Activated naive CD4-positive, alpha-beta T cell treated with anti-CD3 and anti-CD28 coated beads, Interleukin-2, amount 10 ng/mL, durations not matched to agents 7 days and 5 days (primary cell): Measurements from ENCODE around the gene MAP2K5.

Source experiments
- CTCF ChIA-PET: fragments of 350-600 bp; sonication (Branson Sonifier 250); formaldehyde crosslinking; loops from one replicate; lab custom pipeline; 2021; ENCODE audit warnings: antibody characterized with exemption; lab: Charles Lee
- DNase-seq: peaks from one replicate; pipeline ENCODE4 v3.0.0-alpha.2; 2020
- H3K27ac Mint-ChIP-seq: one replicate; pipeline ENCODE4 v1.8.0; 2021; ENCODE audit warnings: mild to moderate bottlenecking, moderate library complexity, mixed read lengths
- H3K27me3 Mint-ChIP-seq: one replicate; pipeline ENCODE4 v1.8.0; 2021; ENCODE audit warnings: mild to moderate bottlenecking, mixed read lengths
- H3K36me3 Mint-ChIP-seq: one replicate; pipeline ENCODE4 v1.8.0; 2021; ENCODE audit warnings: mixed read lengths
- H3K4me1 Mint-ChIP-seq: one replicate; pipeline ENCODE4 v1.8.0; 2021; ENCODE audit warnings: mixed read lengths
- H3K4me3 Mint-ChIP-seq: one replicate; pipeline ENCODE4 v1.8.0; 2021; ENCODE audit warnings: mild to moderate bottlenecking, moderate library complexity, mixed read lengths
- H3K9me3 Mint-ChIP-seq: one replicate; pipeline ENCODE4 v1.8.0; 2021; ENCODE audit warnings: mixed read lengths

MAP2K5 gene

GRCh38 chr15:67771189-67771800 is 228.8 kb downstream of the MAP2K5 start:
- CTCF ChIA-PET = interaction anchor here (1.4 kb wide), 1 partner anchor 13 kb away, joined by 4 read pairs; no protein-coding TSS in a partner anchor
- Mint-ChIP-seq H3K4me1 (no peaks in the 10 kb centered on the region), H3K4me3 (no peak overlapping the region), H3K27me3 (no peaks in the 10 kb centered on the region), H3K27ac (no peak overlapping the region), H3K36me3 (no peaks in the 10 kb centered on the region), H3K9me3 (no peaks in the 10 kb centered on the region)
- no peak for DNase-seq

GRCh38 chr15:67774626-67775025 is 232.1 kb downstream of the MAP2K5 start:
- CTCF ChIA-PET = no interaction called here
- Mint-ChIP-seq H3K4me3 (no peak overlapping the region), H3K27ac (no peak overlapping the region), H3K4me1 (no peaks in the 10 kb centered on the region), H3K9me3 (no peaks in the 10 kb centered on the region), H3K36me3 (no peaks in the 10 kb centered on the region), H3K27me3 (no peaks in the 10 kb centered on the region)
- no peak for DNase-seq

GRCh38 chr15:67775250-67775649 is 232.7 kb downstream of the MAP2K5 start:
- DNase-seq = no peak
- Mint-ChIP-seq H3K27me3 (no peaks in the 10 kb centered on the region), H3K4me1 (no peaks in the 10 kb centered on the region), H3K36me3 (no peaks in the 10 kb centered on the region), H3K9me3 (no peaks in the 10 kb centered on the region), H3K27ac (no peak overlapping the region), H3K4me3 (no peak overlapping the region)
- CTCF ChIA-PET = no interaction called here

- H3K36me3 Mint-ChIP-seq = no peaks in the 10 kb centered on the region
- CTCF ChIA-PET = no interaction called here
- H3K4me1 Mint-ChIP-seq = no peaks in the 10 kb centered on the region
- H3K27ac Mint-ChIP-seq = no peak overlapping the region
- H3K9me3 Mint-ChIP-seq = no peaks in the 10 kb centered on the region
- no peak overlapping the region for H3K4me3 Mint-ChIP-seq
- DNase-seq = no peak
- H3K27me3 Mint-ChIP-seq = no peaks in the 10 kb centered on the region
Observed at GRCh38 chr15:67775998-67776397, 233.5 kb downstream of the MAP2K5 start.

- Mint-ChIP-seq H3K36me3 (no peaks in the 10 kb centered on the region), H3K4me1 (no peaks in the 10 kb centered on the region), H3K9me3 (no peaks in the 10 kb centered on the region), H3K27ac (no peak overlapping the region), H3K4me3 (no peak overlapping the region), H3K27me3 (no peaks in the 10 kb centered on the region)
- no peak for DNase-seq
- CTCF ChIA-PET = no interaction called here
Observed at GRCh38 chr15:67776600-67776999, 234.1 kb downstream of the MAP2K5 start.

GRCh38 chr15:67777071-67777470 is 234.6 kb downstream of the MAP2K5 start:
- Mint-ChIP-seq H3K4me1 (peaks cover 3% of the 10 kb centered on the region), H3K27me3 (no peaks in the 10 kb centered on the region), H3K36me3 (no peaks in the 10 kb centered on the region), H3K27ac (no peak overlapping the region), H3K4me3 (no peak overlapping the region), H3K9me3 (no peaks in the 10 kb centered on the region)
- no peak for DNase-seq
- CTCF ChIA-PET = no interaction called here

GRCh38 chr15:67777773-67778172 is 235.3 kb downstream of the MAP2K5 start:
- DNase-seq = no peak
- H3K9me3 Mint-ChIP-seq = no peaks in the 10 kb centered on the region
- H3K4me1 Mint-ChIP-seq = peaks cover 6% of the 10 kb centered on the region
- H3K27me3 Mint-ChIP-seq = no peaks in the 10 kb centered on the region
- CTCF ChIA-PET = no interaction called here
- no peak overlapping the region for H3K27ac Mint-ChIP-seq
- H3K4me3 Mint-ChIP-seq = no peak overlapping the region
- no peaks in the 10 kb centered on the region for H3K36me3 Mint-ChIP-seq

- no peaks in the 10 kb centered on the region for H3K27me3 Mint-ChIP-seq
- H3K36me3 Mint-ChIP-seq = peaks cover 2% of the 10 kb centered on the region
- DNase-seq = no peak
- H3K4me1 Mint-ChIP-seq = peaks cover 18% of the 10 kb centered on the region
- H3K9me3 Mint-ChIP-seq = no peaks in the 10 kb centered on the region
- CTCF ChIA-PET = no interaction called here
- H3K4me3 Mint-ChIP-seq = no peak overlapping the region
- H3K27ac Mint-ChIP-seq = no peak overlapping the region
Observed at GRCh38 chr15:67778968-67779548, 236.6 kb downstream of the MAP2K5 start.

- Mint-ChIP-seq H3K27me3 (no peaks in the 10 kb centered on the region), H3K4me1 (peaks cover 24% of the 10 kb centered on the region), H3K4me3 (no peak overlapping the region), H3K9me3 (no peaks in the 10 kb centered on the region), H3K36me3 (peaks cover 2% of the 10 kb centered on the region), H3K27ac (no peak overlapping the region)
- CTCF ChIA-PET = no interaction called here
- DNase-seq = no peak
Observed at GRCh38 chr15:67779549-67780111, 237.1 kb downstream of the MAP2K5 start.

- H3K4me1 Mint-ChIP-seq = peaks cover 32% of the 10 kb centered on the region
- H3K27ac Mint-ChIP-seq = no peak overlapping the region
- no peak for DNase-seq
- H3K36me3 Mint-ChIP-seq = peaks cover 2% of the 10 kb centered on the region
- H3K9me3 Mint-ChIP-seq = no peaks in the 10 kb centered on the region
- H3K27me3 Mint-ChIP-seq = no peaks in the 10 kb centered on the region
- CTCF ChIA-PET = no interaction called here
- no peak overlapping the region for H3K4me3 Mint-ChIP-seq
Observed at GRCh38 chr15:67781061-67781460, 238.6 kb downstream of the MAP2K5 start.

- Mint-ChIP-seq H3K36me3 (peaks cover 2% of the 10 kb centered on the region), H3K27me3 (no peaks in the 10 kb centered on the region), H3K9me3 (no peaks in the 10 kb centered on the region), H3K4me3 (no peak overlapping the region), H3K4me1 (peaks cover 32% of the 10 kb centered on the region), H3K27ac (no peak overlapping the region)
- no peak for DNase-seq
- CTCF ChIA-PET = interaction anchor here (1.1 kb wide), 1 partner anchor 19 kb away, joined by 3 read pairs; no protein-coding TSS in a partner anchor
Observed at GRCh38 chr15:67781907-67782690, 239.6 kb downstream of the MAP2K5 start.

- Mint-ChIP-seq H3K4me1 (peaks cover 32% of the 10 kb centered on the region), H3K4me3 (no peak overlapping the region), H3K27ac (no peak overlapping the region), H3K36me3 (peaks cover 2% of the 10 kb centered on the region), H3K9me3 (no peaks in the 10 kb centered on the region), H3K27me3 (no peaks in the 10 kb centered on the region)
- CTCF ChIA-PET = interaction anchor here (1.1 to 2.1 kb wide), 3 partner anchors 18 to 326 kb away, joined by 3 to 7 read pairs (median 4); no protein-coding TSS in a partner anchor
- no peak for DNase-seq
Observed at GRCh38 chr15:67782691-67782991, 240.1 kb downstream of the MAP2K5 start.

GRCh38 chr15:67783303-67783702 is 240.8 kb downstream of the MAP2K5 start:
- DNase-seq = peak; percentile 73
- Mint-ChIP-seq H3K4me1 (peaks cover 32% of the 10 kb centered on the region), H3K36me3 (peaks cover 2% of the 10 kb centered on the region), H3K27me3 (no peaks in the 10 kb centered on the region), H3K9me3 (no peaks in the 10 kb centered on the region), H3K27ac (peak overlapping the region; percentile 80), H3K4me3 (no peak overlapping the region)
- CTCF ChIA-PET = interaction anchor here (1.1 to 2.1 kb wide), 4 partner anchors 12 to 326 kb away, joined by 4 to 7 read pairs (median 5); no protein-coding TSS in a partner anchor

GRCh38 chr15:67784090-67784781 is 241.7 kb downstream of the MAP2K5 start:
- H3K27me3 Mint-ChIP-seq = no peaks in the 10 kb centered on the region
- CTCF ChIA-PET = interaction anchor here (1.1 to 2.1 kb wide), 4 partner anchors 13 to 327 kb away, joined by 4 to 7 read pairs (median 5); no protein-coding TSS in a partner anchor
- H3K4me3 Mint-ChIP-seq = no peak overlapping the region
- peak; percentile 54 for DNase-seq
- H3K36me3 Mint-ChIP-seq = peaks cover 2% of the 10 kb centered on the region
- H3K27ac Mint-ChIP-seq = peak overlapping the region; percentile 87
- no peaks in the 10 kb centered on the region for H3K9me3 Mint-ChIP-seq
- peaks cover 32% of the 10 kb centered on the region for H3K4me1 Mint-ChIP-seq
